Transverse colon (tissue), 4 donors: ENCODE data around the gene KIF5A. TPM values are rescaled to one million over a fixed set of nuclear protein-coding genes. Genes with fewer than 3 reads are reported as not detected.

Experiments used
- DNase-seq: peaks from one replicate; pipeline ENCODE4 v3.0.0-alpha.2; 2019
- H3K27ac ChIP-seq, 4 donors: fragments of 200-600 bp; sonication (generic); 2 replicates each; pipeline ENCODE4 v1.5.1; 2016 to 2018; ENCODE audit warnings: inconsistent platforms in 4 of 4
- H3K27me3 ChIP-seq: fragments of 200-600 bp; sonication (generic); 2 replicates; pipeline ENCODE4 v1.5.1; 2017; ENCODE audit warnings: inconsistent platforms
- H3K36me3 ChIP-seq, 4 donors: fragments of 200-600 bp; sonication (generic); 2 replicates each; pipeline ENCODE4 v1.5.1; 2017 to 2019; ENCODE audit warnings: inconsistent platforms in 4 of 4
- H3K4me1 ChIP-seq, 4 donors: fragments of 200-600 bp; sonication (generic); 2 replicates each; pipeline ENCODE4 v1.5.1; 2017 to 2020; ENCODE audit warnings: inconsistent platforms in 4 of 4
- H3K4me3 ChIP-seq, 4 donors: fragments of 200-600 bp; sonication (generic); 1 replicate in 1 of 4; 2 replicates in 3 of 4; pipeline versions ENCODE4 v1.5.1 to v1.6.1; 2017 to 2019; ENCODE audit warnings: inconsistent platforms in 4 of 4
- H3K9me3 ChIP-seq, 2 donors: fragments of 200-600 bp; sonication (generic); 2 replicates each; pipeline ENCODE4 v1.5.1; 2017 to 2019; ENCODE audit warnings: inconsistent platforms in 2 of 2
- EP300 ChIP-seq: sonication (generic); formaldehyde crosslinking; IDR thresholded peaks from one replicate; pipeline ENCODE4 v1.6.1; 2017; ENCODE audit warnings: antibody characterized with exemption, low read depth
- POLR2A ChIP-seq: fragments of 450-650 bp; IDR thresholded peaks from one replicate; pipeline ENCODE4 v1.6.1; 2016; ENCODE audit warnings: antibody characterized with exemption, mild to moderate bottlenecking, moderate library complexity
- POLR2AphosphoS5 ChIP-seq, 3 donors: sonication (generic); formaldehyde crosslinking; IDR thresholded peaks; one replicate each; pipeline ENCODE4 v1.6.1; 2016; ENCODE audit warnings: antibody characterized with exemption in 3 of 3
- WGBS, 2 donors: methylation state at CpG; one replicate each; pipeline ENCODE4 v1.1.5; 2018; ENCODE audit warnings: low coverage in 1 of 2; 5-methylcytosine and 5-hydroxymethylcytosine counted together
- in situ Hi-C, 4 donors: fragments of 200-750 bp; cut with MboI; loops; one replicate each; pipeline versions ENCODE4 v1.15.0 to v1.15.1; 2017; ENCODE audit warnings: low sequenced_read_pairs in 3 of 4, low pct_ligation_motif_present in 1 of 4, low pct_unique_long_range_greater_than_20kb in 1 of 4
- intact Hi-C: fragments of 100-400 bp; cut with DNase I; formaldehyde crosslinking; loops from one replicate; pipeline ENCODE4 v1.15.1; 2023; ENCODE audit warnings: low total_unique reads
- total RNA-seq, 4 donors: library from RNA; depleted of rRNA; stranded (reverse); fragments of >200 nt; gene quantifications; one replicate each; pipeline ENCODE4 v1.1.0, GENCODE V29; 2016
- TF ChIP-seq, protein P1 (sequence below), 5 experiments: fragments of 200-600 bp in 3 of 5; fragments of 450-650 bp in 2 of 5; sonication (generic) in 3 of 5; IDR thresholded peaks; 1 replicate in 2 of 5; 2 replicates in 3 of 5; pipeline ENCODE4 v1.5.1; 2016 to 2017; ENCODE audit warnings: antibody characterized with exemption in 5 of 5, inconsistent platforms in 3 of 5, mild to moderate bottlenecking in 2 of 5, moderate library complexity in 1 of 5

KIF5A gene
- total RNA-seq, 4 donors from 2014 or later = 1.3 to 6.2 (median 1.6) TPM

DNA sequence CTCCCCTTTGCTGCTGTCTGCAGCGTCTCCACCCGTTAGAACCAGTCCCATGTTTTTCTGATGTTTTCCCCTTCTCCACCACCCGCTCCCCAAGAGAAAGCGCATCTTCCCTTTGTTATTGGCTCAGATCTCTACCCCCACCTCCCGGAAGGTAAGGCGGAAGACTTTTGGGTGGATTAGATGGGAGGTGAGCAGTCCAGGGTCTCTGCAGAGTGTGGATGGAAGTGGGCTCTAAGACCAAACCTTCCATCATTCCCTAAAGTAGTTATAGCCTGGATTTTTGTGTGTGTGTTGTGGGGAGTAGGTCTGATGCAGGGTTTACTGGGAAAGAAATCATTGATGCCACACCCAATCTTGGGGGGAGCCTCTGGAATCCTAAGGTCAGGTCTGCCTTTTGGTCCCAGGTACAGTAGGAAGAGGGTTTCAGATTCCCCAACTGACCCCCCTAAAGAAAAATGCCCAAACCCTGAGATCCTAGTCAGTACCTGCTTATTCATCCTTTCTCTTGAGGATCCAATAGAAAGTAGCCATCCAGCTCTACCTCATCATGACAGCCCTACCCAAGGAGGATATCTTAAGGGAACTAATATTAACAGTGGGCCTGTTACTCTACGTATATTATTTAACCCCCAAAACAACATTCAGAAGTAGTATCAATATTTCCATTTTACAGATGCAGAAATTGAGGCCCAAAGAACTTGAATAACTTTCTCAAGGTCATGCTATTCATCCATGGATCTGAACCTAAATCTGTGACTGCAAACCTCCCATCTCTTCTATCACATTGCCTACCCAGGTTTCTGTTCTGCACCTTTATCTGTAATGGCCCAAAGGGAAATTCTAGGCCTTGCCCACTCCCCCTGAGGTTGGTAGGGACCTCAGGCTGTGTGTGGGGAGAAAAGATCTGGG is 1.1 kb downstream of the KIF5A start:
- no peak overlapping the region for H3K4me3 ChIP-seq
- TF ChIP-seq POLR2A (no peak), POLR2AphosphoS5 (IDR thresholded peaks at IDR 0.05) (no peak), EP300 (no peak)
- TF ChIP-seq, protein P1, sequence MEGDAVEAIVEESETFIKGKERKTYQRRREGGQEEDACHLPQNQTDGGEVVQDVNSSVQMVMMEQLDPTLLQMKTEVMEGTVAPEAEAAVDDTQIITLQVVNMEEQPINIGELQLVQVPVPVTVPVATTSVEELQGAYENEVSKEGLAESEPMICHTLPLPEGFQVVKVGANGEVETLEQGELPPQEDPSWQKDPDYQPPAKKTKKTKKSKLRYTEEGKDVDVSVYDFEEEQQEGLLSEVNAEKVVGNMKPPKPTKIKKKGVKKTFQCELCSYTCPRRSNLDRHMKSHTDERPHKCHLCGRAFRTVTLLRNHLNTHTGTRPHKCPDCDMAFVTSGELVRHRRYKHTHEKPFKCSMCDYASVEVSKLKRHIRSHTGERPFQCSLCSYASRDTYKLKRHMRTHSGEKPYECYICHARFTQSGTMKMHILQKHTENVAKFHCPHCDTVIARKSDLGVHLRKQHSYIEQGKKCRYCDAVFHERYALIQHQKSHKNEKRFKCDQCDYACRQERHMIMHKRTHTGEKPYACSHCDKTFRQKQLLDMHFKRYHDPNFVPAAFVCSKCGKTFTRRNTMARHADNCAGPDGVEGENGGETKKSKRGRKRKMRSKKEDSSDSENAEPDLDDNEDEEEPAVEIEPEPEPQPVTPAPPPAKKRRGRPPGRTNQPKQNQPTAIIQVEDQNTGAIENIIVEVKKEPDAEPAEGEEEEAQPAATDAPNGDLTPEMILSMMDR (IDR thresholded peaks at IDR 0.05) = no peak
- WGBS, 2 donors = 75 to 100% methylated on average over 1 to 7 of the region's 7 CpGs
- in situ Hi-C loops = no loop called here
- peaks cover 48% of the 10 kb centered on the region for H3K27me3 ChIP-seq
- H3K9me3 ChIP-seq = no peaks in the 10 kb centered on the region
- peaks cover 4 to 19% (median 15%) of the 10 kb centered on the region in 4 donors for H3K4me1 ChIP-seq
- intact Hi-C loops = no loop called here
- DNase-seq = no peak
- no peaks in the 10 kb centered on the region for H3K36me3 ChIP-seq
- H3K27ac ChIP-seq = no peak overlapping the region

DNA sequence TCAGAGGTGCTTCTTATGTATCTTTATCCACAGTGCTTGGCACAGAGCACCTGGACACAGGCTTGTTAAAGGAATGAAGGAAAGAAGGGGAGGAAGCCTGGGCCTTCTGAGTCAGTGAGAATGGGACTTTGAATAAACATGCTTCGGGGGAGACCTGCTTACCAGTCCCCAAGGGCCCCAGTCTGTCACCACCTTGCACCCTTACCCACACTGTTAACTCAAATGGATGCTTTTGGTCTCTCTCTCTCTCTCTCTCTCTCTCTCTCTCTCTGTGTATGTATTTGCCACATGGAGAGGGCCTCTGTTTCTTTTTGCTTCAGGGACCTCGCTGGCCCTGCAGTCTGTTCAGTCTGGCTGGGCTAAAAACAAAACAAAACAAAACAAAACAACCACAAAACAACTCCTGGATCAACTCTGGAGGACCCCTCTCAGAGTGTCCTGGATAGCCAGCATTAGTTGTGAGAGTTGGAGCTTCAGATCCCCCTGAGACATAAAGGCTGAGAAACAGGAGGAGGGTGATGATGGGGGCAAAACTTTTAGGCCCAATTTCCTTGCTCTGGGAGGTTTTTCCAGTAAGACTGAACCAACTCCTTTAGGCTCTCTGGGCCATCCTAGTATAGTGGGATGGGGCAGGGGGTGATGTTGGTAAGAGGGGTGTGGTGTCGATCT is 1.9 kb downstream of the KIF5A start:
- Histone ChIP-seq H3K36me3 (no peaks in the 10 kb centered on the region), H3K27ac (no peak overlapping the region), H3K27me3 (peaks cover 48% of the 10 kb centered on the region), H3K4me1 (peaks cover 0 to 14% (median 11%) of the 10 kb centered on the region in 4 donors), H3K9me3 (no peaks in the 10 kb centered on the region), H3K4me3 (no peak overlapping the region)
- in situ Hi-C loops (no loop called here), intact Hi-C loops (no loop called here)
- WGBS, 2 donors = 65 to 90% methylated on average over 2 to 3 of the region's 3 CpGs
- no peak for DNase-seq
- no peak for TF ChIP-seq POLR2A

DNA sequence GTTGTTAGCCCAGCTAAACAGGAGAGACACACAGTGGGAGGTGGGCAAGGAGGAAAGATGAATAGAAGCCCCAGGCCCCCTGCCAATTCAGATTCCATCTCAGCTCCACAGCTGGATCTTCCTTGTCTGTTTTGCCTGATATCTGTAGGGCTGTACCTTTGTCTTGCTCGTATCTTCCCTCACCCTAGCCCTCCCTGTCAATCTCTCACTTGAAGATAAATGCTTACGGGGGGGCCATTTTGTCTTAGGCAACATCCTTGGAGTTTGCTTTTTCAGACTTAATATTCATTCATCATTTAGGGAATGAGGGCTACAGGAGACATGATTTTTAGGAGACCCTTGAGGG is 2.4 kb downstream of the KIF5A start:
- in situ Hi-C loops = no loop called here
- H3K4me1 ChIP-seq = peaks cover 0 to 13% (median 10%) of the 10 kb centered on the region in 4 donors
- no peak overlapping the region for H3K4me3 ChIP-seq
- no peak overlapping the region for H3K27ac ChIP-seq
- TF ChIP-seq, protein P1 (IDR thresholded peaks at IDR 0.05) = no peak
- TF ChIP-seq EP300 (no peak), POLR2A (no peak), POLR2AphosphoS5 (IDR thresholded peaks at IDR 0.05) (no peak)
- WGBS, 2 donors = 79 to 100% methylated on average over 2 of the region's 2 CpGs
- peaks cover 48% of the 10 kb centered on the region for H3K27me3 ChIP-seq
- no peaks in the 10 kb centered on the region for H3K9me3 ChIP-seq
- H3K36me3 ChIP-seq = no peaks in the 10 kb centered on the region
- no peak for DNase-seq
- intact Hi-C loops = no loop called here

DNA sequence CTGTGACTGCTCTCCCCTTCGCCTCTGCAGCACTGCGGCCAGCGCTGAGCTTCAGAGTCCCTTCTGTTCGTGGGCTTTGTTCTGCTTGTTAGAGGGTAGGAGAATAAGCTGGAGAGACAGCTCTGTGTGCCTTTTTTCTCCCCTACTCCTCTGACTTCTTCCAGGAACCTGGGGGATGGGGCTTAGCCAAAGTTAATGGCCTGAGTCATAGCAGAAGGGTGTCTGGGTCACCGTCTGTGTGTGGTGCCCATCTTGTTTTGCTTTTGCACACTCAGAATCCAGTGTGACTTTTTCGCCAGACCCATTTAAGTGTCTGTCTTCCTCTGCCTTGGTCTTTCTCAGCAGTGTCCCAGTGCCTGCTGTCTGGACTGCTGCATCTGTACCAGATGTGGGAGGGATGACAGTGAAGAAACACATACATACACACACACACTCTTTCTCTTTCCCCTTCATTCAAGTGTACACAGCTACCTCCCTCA is 3.0 kb downstream of the KIF5A start:
- Histone ChIP-seq H3K4me3 (no peak overlapping the region), H3K4me1 (peaks cover 0 to 9% (median 9%) of the 10 kb centered on the region in 4 donors), H3K9me3 (no peaks in the 10 kb centered on the region), H3K27me3 (peaks cover 44% of the 10 kb centered on the region), H3K27ac (no peak overlapping the region), H3K36me3 (no peaks in the 10 kb centered on the region)
- WGBS, 2 donors = 60 to 90% methylated on average over 2 to 6 of the region's 6 CpGs
- no peak for TF ChIP-seq EP300
- TF ChIP-seq POLR2AphosphoS5 (IDR thresholded peaks at IDR 0.05) = no peak
- TF ChIP-seq POLR2A = no peak
- TF ChIP-seq, protein P1 (IDR thresholded peaks at IDR 0.05) = no peak
- DNase-seq = no peak
- in situ Hi-C loops = no loop called here
- intact Hi-C loops = no loop called here
